H9 (cell line): Measurements from ENCODE around the gene ZNF407. TPM values are rescaled to one million over a fixed set of nuclear protein-coding genes. Genes with fewer than 3 reads are reported as not detected.
A peak's percentile ranks its signal among the peaks of the same experiment; 100 is the strongest.

Experiments used
- DNase-seq: peaks from one replicate; pipeline ENCODE4 v3.0.0-alpha.2; 2017
- H2AFZ ChIP-seq: one replicate; pipeline ENCODE4 v1.6.1; 2013; ENCODE audit warnings: mild to moderate bottlenecking, low read length, control low read depth, moderate library complexity
- H2AK5ac ChIP-seq: 2 replicates; pipeline ENCODE4 v1.6.1; 2013; ENCODE audit warnings: low read length, control low read depth, mixed read lengths; ENCODE audit not compliant: insufficient read length
- H2BK120ac ChIP-seq: one replicate; pipeline ENCODE4 v1.6.1; 2013; ENCODE audit warnings: low read depth, mild to moderate bottlenecking, low read length, control low read depth, inconsistent platforms; ENCODE audit not compliant: poor library complexity, severe bottlenecking
- H2BK12ac ChIP-seq: 2 replicates; pipeline ENCODE4 v1.6.1; 2013; ENCODE audit warnings: low read length, control low read depth, mixed read lengths, low read depth; ENCODE audit not compliant: insufficient read length
- H2BK15ac ChIP-seq: 2 replicates; pipeline ENCODE4 v1.6.1; 2013; ENCODE audit warnings: low read depth, low read length, control low read depth
- H2BK20ac ChIP-seq: one replicate; pipeline ENCODE4 v1.6.1; 2013; ENCODE audit warnings: low read depth, mild to moderate bottlenecking, low read length, control low read depth, inconsistent platforms; ENCODE audit not compliant: poor library complexity, severe bottlenecking
- H2BK5ac ChIP-seq: 2 replicates; pipeline ENCODE4 v1.6.1; 2013; ENCODE audit warnings: low read length, control low read depth, mixed read lengths; ENCODE audit not compliant: insufficient read length
- H3K14ac ChIP-seq: 2 replicates; pipeline ENCODE4 v1.6.1; 2013; ENCODE audit warnings: low read length, control low read depth; ENCODE audit not compliant: insufficient read depth
- H3K18ac ChIP-seq: 2 replicates; pipeline ENCODE4 v1.6.1; 2013; ENCODE audit warnings: low read depth, mild to moderate bottlenecking, mixed read lengths, low read length, control low read depth; ENCODE audit not compliant: insufficient read length
- H3K23ac ChIP-seq: 2 replicates; pipeline ENCODE4 v1.6.1; 2013; ENCODE audit warnings: low read length, control low read depth, mixed read lengths, low read depth; ENCODE audit not compliant: insufficient read length
- H3K23me2 ChIP-seq: 2 replicates; pipeline ENCODE4 v1.6.1; 2013; ENCODE audit warnings: low read depth, mild to moderate bottlenecking, mixed read lengths, low read length, control low read depth; ENCODE audit not compliant: insufficient read length, poor library complexity, severe bottlenecking
- H3K27ac ChIP-seq: 2 replicates; pipeline ENCODE4 v1.5.1; 2013; ENCODE audit warnings: low read length, control low read depth, mixed read lengths, low read depth; ENCODE audit not compliant: insufficient read length
- H3K27me3 ChIP-seq: 2 replicates; pipeline ENCODE4 v1.6.1; 2013; ENCODE audit warnings: low read length, control low read depth, inconsistent platforms; ENCODE audit not compliant: insufficient read depth
- H3K4ac ChIP-seq: 2 replicates; pipeline ENCODE4 v1.6.1; 2013; ENCODE audit warnings: low read depth, mild to moderate bottlenecking, control low read depth, inconsistent platforms, low read length, moderate library complexity
- H3K4me1 ChIP-seq: 2 replicates; pipeline ENCODE4 v1.6.1; 2013; ENCODE audit warnings: low read length, control low read depth, inconsistent platforms; ENCODE audit not compliant: insufficient read depth
- H3K4me2 ChIP-seq: 2 replicates; pipeline ENCODE4 v1.6.1; 2013; ENCODE audit warnings: low read length, control low read depth, mixed read lengths; ENCODE audit not compliant: insufficient read length, insufficient read depth
- H3K56ac ChIP-seq: 2 replicates; pipeline ENCODE4 v1.6.1; 2013; ENCODE audit warnings: low read depth, mild to moderate bottlenecking, mixed read lengths, low read length, control low read depth; ENCODE audit not compliant: insufficient read length
- H3K79me1 ChIP-seq: 2 replicates; pipeline ENCODE4 v1.6.1; 2013; ENCODE audit warnings: low read depth, mild to moderate bottlenecking, moderate library complexity, low read length, control low read depth, inconsistent platforms; ENCODE audit not compliant: insufficient read depth, poor library complexity, severe bottlenecking
- H3K79me2 ChIP-seq: 2 replicates; pipeline ENCODE4 v1.6.1; 2013; ENCODE audit warnings: low read length, control low read depth, inconsistent platforms; ENCODE audit not compliant: insufficient read depth
- H3K9ac ChIP-seq: 2 replicates; pipeline ENCODE4 v1.6.1; 2013; ENCODE audit warnings: low read length, control low read depth, mixed read lengths; ENCODE audit not compliant: insufficient read length; ENCODE audit errors: extremely low read depth
- H3K9me3 ChIP-seq: one replicate; pipeline ENCODE4 v1.6.1; 2013; ENCODE audit warnings: low read depth, low read length, inconsistent platforms; ENCODE audit not compliant: control insufficient read depth
- H3T11ph ChIP-seq: one replicate; pipeline ENCODE4 v1.6.1; 2013; ENCODE audit warnings: mild to moderate bottlenecking, low read length, control low read depth, inconsistent platforms
- H4K20me1 ChIP-seq: one replicate; pipeline ENCODE4 v1.6.1; 2013; ENCODE audit not compliant: control insufficient read depth, insufficient read length, insufficient read depth
- H4K5ac ChIP-seq: 2 replicates; pipeline ENCODE4 v1.6.1; 2013; ENCODE audit warnings: low read depth, mild to moderate bottlenecking, mixed read lengths, low read length, control low read depth; ENCODE audit not compliant: insufficient read length
- H4K8ac ChIP-seq: replicated peaks from 2 replicates; pipeline ENCODE4 v1.6.1; 2013; ENCODE audit warnings: low read length, control low read depth, mixed read lengths, low read depth; ENCODE audit not compliant: insufficient read length
- H4K91ac ChIP-seq: 2 replicates; pipeline ENCODE4 v1.6.1; 2013; ENCODE audit warnings: low read depth, mild to moderate bottlenecking, moderate library complexity, mixed read lengths, low read length, control low read depth; ENCODE audit not compliant: insufficient read length
- H3K27ac Mint-ChIP-seq, 3 experiments: 2 replicates in 2 of 3; 3 replicates in 1 of 3; pipeline ENCODE4 v1.8.0; 2020 to 2021; ENCODE audit warnings: mixed read lengths in 3 of 3, mild to moderate bottlenecking in 1 of 3, moderate library complexity in 1 of 3
- H3K27me3 Mint-ChIP-seq: 2 replicates; pipeline ENCODE4 v1.8.0; 2021; ENCODE audit warnings: low read depth, mild to moderate bottlenecking, moderate library complexity, mixed read lengths
- H3K36me3 Mint-ChIP-seq, 3 experiments: 2 replicates in 2 of 3; 3 replicates in 1 of 3; pipeline ENCODE4 v1.8.0; 2020 to 2021; ENCODE audit warnings: low read depth in 3 of 3, mixed read lengths in 3 of 3; ENCODE audit not compliant: insufficient read depth in 1 of 3
- H3K4me1 Mint-ChIP-seq, 2 experiments: 2 replicates each; pipeline ENCODE4 v1.8.0; 2020; ENCODE audit warnings: mixed read lengths in 2 of 2
- H3K4me3 Mint-ChIP-seq, 2 experiments: 2 replicates in 1 of 2; 3 replicates in 1 of 2; pipeline ENCODE4 v1.8.0; 2020 to 2021; ENCODE audit warnings: mild to moderate bottlenecking in 2 of 2, mixed read lengths in 2 of 2, moderate library complexity in 1 of 2
- H3K9me3 Mint-ChIP-seq, 2 experiments: 2 replicates in 1 of 2; 3 replicates in 1 of 2; pipeline ENCODE4 v1.8.0; 2020; ENCODE audit warnings: mild to moderate bottlenecking in 2 of 2, mixed read lengths in 2 of 2, moderate library complexity in 1 of 2
- CTCF ChIP-seq: fragments of 200-600 bp; sonication (generic); conservative IDR thresholded peaks from 3 replicates; pipeline ENCODE4 v1.8.0; 2021; ENCODE audit warnings: antibody characterized with exemption, mild to moderate bottlenecking
- total RNA-seq: library from RNA; stranded (reverse); gene quantifications from 2 replicates; pipeline ENCODE4 v1.2.1, GENCODE V29; 2021

ZNF407 gene
- total RNA-seq, 1 experiment from 2014 or later, result 8.7 TPM

- no peaks in the 10 kb centered on the region; a peak in 1 of 5 replicates for H3K9me3 Mint-ChIP-seq
- H3K9ac ChIP-seq, result no peak overlapping the region
- H3K56ac ChIP-seq, result no peak overlapping the region
- DNase-seq, result no peak
- H3K14ac ChIP-seq, result no peak overlapping the region
- 0 out of 2 replicates have a peak, but pooled peaks cover 2% of the 10 kb centered on the region for H3K27me3 Mint-ChIP-seq
- H3K27ac Mint-ChIP-seq, result no peak overlapping the region
- H3K27me3 ChIP-seq, result no peaks in the 10 kb centered on the region
- no peak overlapping the region for H2BK12ac ChIP-seq
- H3T11ph ChIP-seq, result no peak overlapping the region
- no peaks in the 10 kb centered on the region for H3K4me1 ChIP-seq
- H3K79me1 ChIP-seq, result peaks cover 5% of the 10 kb centered on the region
- peaks cover 0 to 31% (median 14%) of the 10 kb centered on the region in 3 experiments; a peak in 6 of 7 replicates for H3K36me3 Mint-ChIP-seq
- H3K79me2 ChIP-seq, result peaks cover 2% of the 10 kb centered on the region; the same call in 1 of the 2 replicates
- no peak overlapping the region for H2BK20ac ChIP-seq
- H3K27ac ChIP-seq, result no peak overlapping the region
- no peak overlapping the region for H3K23ac ChIP-seq
- no peak overlapping the region for H2BK120ac ChIP-seq
- H3K4ac ChIP-seq, result no peak overlapping the region
- TF ChIP-seq CTCF, result no peak
- no peak overlapping the region for H2AK5ac ChIP-seq
- H2BK15ac ChIP-seq, result no peak overlapping the region
- no peaks in the 10 kb centered on the region for H4K20me1 ChIP-seq
- H2BK5ac ChIP-seq, result no peak overlapping the region
- H3K18ac ChIP-seq, result no peak overlapping the region
- no peak overlapping the region for H2AFZ ChIP-seq
- no peak overlapping the region for H4K91ac ChIP-seq
- H4K5ac ChIP-seq, result no peak overlapping the region
- H3K23me2 ChIP-seq, result peaks cover 6% of the 10 kb centered on the region
- no peak overlapping the region for H3K4me2 ChIP-seq
- no peaks in the 10 kb centered on the region for H3K9me3 ChIP-seq
- peaks cover 13 to 14% of the 10 kb centered on the region in 2 experiments for H3K4me1 Mint-ChIP-seq
- H4K8ac ChIP-seq, result no peak overlapping the region
- peak overlapping the region; percentile 21 to 30; a peak in 3 of 5 replicates for H3K4me3 Mint-ChIP-seq
Observed at GRCh38 chr18:74595431-74595830, 2.2 kb upstream of the ZNF407 start.
